Heart right ventricle (tissue), 16 donors: ENCODE data around the gene RPL6. TPM values are rescaled to one million over a fixed set of nuclear protein-coding genes. Genes with fewer than 3 reads are reported as not detected.
A peak's percentile ranks its signal among the peaks of the same experiment; 100 is the strongest.
"Not testable (repeated sequence)": the region's sequence is repeated elsewhere in the genome, so short reads cannot be mapped to it uniquely, and the experiment has no call there.

Source experiments
- ATAC-seq, 8 donors: fragments of 200-7000 bp; cut with Tn5 transposase; one replicate each; pipeline ENCODE4 v1.9.1; 2020; ENCODE audit warnings: mild to moderate bottlenecking in 8 of 8, moderate library complexity in 8 of 8, moderate number of reproducible peaks in 1 of 8
- DNase-seq, 2 donors: peaks; one replicate each; pipeline ENCODE4 v3.0.0-alpha.2; 2020
- H3K27ac ChIP-seq, 10 donors: fragments of 200-600 bp; sonication (generic) in 2 of 10; one replicate each; pipeline versions ENCODE4 v1.5.0 to v1.8.0; 2020 to 2022; ENCODE audit warnings: mild to moderate bottlenecking in 3 of 10
- H3K27me3 ChIP-seq, 7 donors: fragments of 200-600 bp; one replicate each; pipeline ENCODE4 v1.8.0; 2021 to 2022; ENCODE audit warnings: mild to moderate bottlenecking in 2 of 7
- H3K36me3 ChIP-seq, 9 donors: fragments of 200-600 bp; sonication (generic) in 1 of 9; one replicate each; pipeline versions ENCODE4 v1.5.0 to v1.8.0; 2020 to 2022; ENCODE audit warnings: mild to moderate bottlenecking in 2 of 9
- H3K4me1 ChIP-seq, 9 donors: fragments of 200-600 bp; sonication (generic) in 1 of 9; one replicate each; pipeline versions ENCODE4 v1.5.0 to v1.8.0; 2020 to 2022; ENCODE audit warnings: mild to moderate bottlenecking in 4 of 9
- H3K4me3 ChIP-seq, 10 donors: fragments of 200-600 bp; sonication (generic) in 2 of 10; one replicate each; pipeline versions ENCODE4 v1.5.0 to v1.8.0; 2020 to 2022; ENCODE audit warnings: mild to moderate bottlenecking in 7 of 10, moderate library complexity in 2 of 10
- H3K9me3 ChIP-seq, 11 donors: fragments of 200-600 bp in 10 of 11; sonication (generic) in 2 of 11; one replicate each; pipeline versions ENCODE4 v1.5.0 to v1.8.0; 2013 to 2022; ENCODE audit warnings: mild to moderate bottlenecking in 2 of 11, control low read depth in 1 of 11, moderate library complexity in 1 of 11
- CTCF ChIP-seq, 9 donors: fragments of 200-600 bp; sonication (generic) in 2 of 9; IDR thresholded peaks; one replicate each; pipeline versions ENCODE4 v1.5.0 to v1.8.0; 2021 to 2022; ENCODE audit warnings: antibody characterized with exemption in 9 of 9, mild to moderate bottlenecking in 5 of 9, moderate library complexity in 1 of 9
- WGBS, 2 donors: extraction: QIAGEN DNeasy Blood & Tissue Kit; methylation state at CpG; one replicate each; pipeline ENCODE4 v1.1.7; 2013; ENCODE audit warnings: inconsistent platforms in 1 of 2; 5-methylcytosine and 5-hydroxymethylcytosine counted together
- intact Hi-C, 10 donors: fragments of 100-400 bp; cut with DNase I; formaldehyde crosslinking; loops; one replicate each; pipeline versions ENCODE4 v1.11.1 to v1.14.2; 2022
- long read RNA-seq, 3 donors: library from polyadenylated mRNA; unstranded; transcript quantifications; one replicate each; pipeline ENCODE4 v2.0.0, GENCODE V29; 2020 to 2021
- polyA plus RNA-seq, 2 donors: library from polyadenylated mRNA; stranded (reverse); fragments of 200-250 nt; gene quantifications; one replicate each; pipeline ENCODE4 v1.2.3, GENCODE V29; 2013
- total RNA-seq, 10 donors: library from RNA; stranded (reverse); fragmentation: NEBNext Ultra II Directional in 3 of 10; extraction: Animal tissue kit (Norgen Biotek cat#: 25700) in 3 of 10; gene quantifications; one replicate each; pipeline versions ENCODE4 v1.2.1 to v1.2.4, GENCODE V29; 2021 to 2023
- donor health status: Arrhythmogenic right ventricular cardiomyopathy.
- donor health status: ischemic (EF 13 %, LVEDD 7.1; RV severe dilation, severe dysfunction).
- donor health status: healthy with polysubstance abuse.
- donor health status: DM: no; HTN: yes; CAD: no.
- donor health status: DM: no; HTN: no; CAD: no.
- donor health status: ischemic (EF 25% LVEDD 6.9; RV normal size, moderate dysfunction).
- donor health status: ischemic (EF 25% LVEDD 5.7; RV mildly dilated, moderate dysfunction).
- donor health status: healthy.
- donor health status: DM: yes; HTN: yes; CAD: no.
- donor health status: Ischemic cardiomyopathy.
- donor health status: ischemic (EF 35%, LVEDD 5.7; RV mildly dilated, moderate dysfunction).
- donor health status: nonischemic (EF 11% LVEDD 7.7; RV severe dilation, severe dysfunction).
- donor health status: DM: yes; HTN: yes; CAD: no.
- donor health status: PGD.
- donor health status: ischemic (EF 29% LVEDD 5.4; RV normal size, mild dysfunction).
- donor health status: nonischemic (EF 23%, LVEDD 6.1; RV moderate dilation, normal function).

RPL6 gene
- total RNA-seq: 100 to 1,000 TPM; 564 to 722 (median 607) TPM
- polyA plus RNA-seq: 1,000 to 10,000 TPM in 1 of 2 donors, 100 to 1,000 TPM in 1; 994 to 1,749 TPM
- long read RNA-seq, donor 1, transcript RPL6-201 (7 exons, 947 nt): major isoform, 180 of 249 reads
- long read RNA-seq, donor 1, partial matches to known transcripts: 63 of 249 reads
- long read RNA-seq, donor 1, other reads (novel, unspliced or antisense): 3 of 249 reads
- long read RNA-seq, donor 2, transcript RPL6-201 (7 exons, 947 nt): major isoform, 155 of 258 reads
- long read RNA-seq, donor 2, partial matches to known transcripts: 97 of 258 reads
- long read RNA-seq, donor 2, other reads (novel, unspliced or antisense): 4 of 258 reads
- long read RNA-seq, donor 3, transcript RPL6-201 (7 exons, 947 nt): major isoform, 214 of 307 reads
- long read RNA-seq, donor 3, partial matches to known transcripts: 81 of 307 reads
- long read RNA-seq, donor 3, other reads (novel, unspliced or antisense): 10 of 307 reads

GRCh38 chr12:112409064-112409905, at the start of gene RPL6:
RPL6 (minus strand) TSS chr12:112409605; CDS start chr12:112408656, 949 bp downstream.
- no peaks in the 10 kb centered on the region for H3K9me3 ChIP-seq
- 10 to 11% methylated on average over 46 of the region's 46 CpGs for WGBS, 2 donors
- peak within 1 kb of the TSS; percentile 48 to 95 (median 90) for H3K27ac ChIP-seq
- peak; percentile 56 to 89 for DNase-seq
- no peak for TF ChIP-seq CTCF (IDR thresholded peaks at IDR 0.05)
- H3K4me1 ChIP-seq: peaks cover 0 to 33% (median 20%) of the 10 kb centered on the region in 9 donors
- peak within 1 kb of the TSS; percentile 56 to 90 (median 80) for H3K4me3 ChIP-seq
- H3K27me3 ChIP-seq: no peaks in the 10 kb centered on the region
- ATAC-seq: peak; percentile 90 to 97 (median 96)
- intact Hi-C loops: no loop called here
- H3K36me3 ChIP-seq: peaks cover 0 to 41% (median 39%) of the 10 kb centered on the region in 9 donors

- WGBS, 2 donors: 89 to 95% methylated on average over 5 of the region's 5 CpGs
- TF ChIP-seq CTCF (IDR thresholded peaks at IDR 0.05): no peak
- H3K36me3 ChIP-seq: peaks cover 0 to 94% (median 54%) of the 10 kb centered on the region in 9 donors
- no peaks in the 10 kb centered on the region for H3K27me3 ChIP-seq
- H3K4me1 ChIP-seq: no peaks in the 10 kb centered on the region
- ATAC-seq (no peak), DNase-seq (no peak)
- intact Hi-C loops: no loop called here
- no peak overlapping the region for H3K4me3 ChIP-seq
- H3K27ac ChIP-seq: no peak overlapping the region
- no peaks in the 10 kb centered on the region for H3K9me3 ChIP-seq
These were observed 49.3 kb upstream of the RPL6 start for GRCh38 chr12:112458751-112459150.

GRCh38 chr12:112458330-112458729, 48.9 kb upstream of the RPL6 start:
- intact Hi-C loops: no loop called here
- no peak for TF ChIP-seq CTCF (IDR thresholded peaks at IDR 0.05)
- Histone ChIP-seq H3K36me3 (peaks cover 0 to 95% (median 57%) of the 10 kb centered on the region in 9 donors), H3K9me3 (no peaks in the 10 kb centered on the region), H3K27ac (no peak overlapping the region), H3K27me3 (no peaks in the 10 kb centered on the region), H3K4me3 (no peak overlapping the region), H3K4me1 (no peaks in the 10 kb centered on the region)
- DNase-seq (no peak), ATAC-seq (no peak)
- 97% methylated on average over 4 of the region's 4 CpGs for WGBS, 2 donors

- H3K4me1 ChIP-seq, ATAC-seq, DNase-seq, H3K9me3 ChIP-seq, H3K4me3 ChIP-seq, H3K27me3 ChIP-seq, intact Hi-C loops, H3K27ac ChIP-seq: not testable (repeated sequence)
- H3K36me3 ChIP-seq: peaks cover 0 to 100% (median 62%) of the 10 kb centered on the region in 9 donors
- WGBS, 2 donors: 97 to 100% methylated on average over 1 of the region's 1 CpG
These were observed 47.7 kb upstream of the RPL6 start for GRCh38 chr12:112457142-112457541.
